SHP77 treated with DMSO at 0.1 percent for 48 hours (cell line): ENCODE results near the gene KIF14.
A peak's percentile ranks its signal among the peaks of the same experiment; 100 is the strongest.
"Not testable (repeated sequence)": the region's sequence is repeated elsewhere in the genome, so short reads cannot be mapped to it uniquely, and the experiment has no call there.

ENCODE experiments used
- DNase-seq: peaks from one replicate; lab custom pipeline; 2025; lab: John Stamatoyannopoulos, UW

The KIF14 gene

GRCh38 chr1:200538179-200538578 lies 82.4 kb downstream of the KIF14 start:
- DNase-seq, result no peak

DNA sequence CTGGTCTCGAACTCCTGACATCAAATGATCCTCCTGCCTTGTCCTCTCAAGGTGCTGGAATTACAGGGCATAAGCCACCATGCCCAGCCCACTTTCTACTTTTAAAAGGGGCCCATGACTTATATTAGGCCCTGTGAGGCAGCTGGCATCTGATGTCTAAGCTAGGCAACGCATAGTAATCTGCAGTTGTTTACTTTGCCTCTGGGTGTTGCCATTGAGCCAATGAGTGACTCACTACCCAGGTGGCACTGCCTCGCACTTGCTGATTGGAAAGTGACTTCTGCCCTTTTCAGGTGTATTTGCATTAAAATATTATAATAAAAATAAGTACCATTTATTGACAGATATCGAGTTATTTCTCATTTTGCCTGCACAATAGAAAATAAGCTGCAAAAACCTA lies 84.9 kb downstream of the KIF14 start:
- DNase-seq, result peak; percentile 29

DNA sequence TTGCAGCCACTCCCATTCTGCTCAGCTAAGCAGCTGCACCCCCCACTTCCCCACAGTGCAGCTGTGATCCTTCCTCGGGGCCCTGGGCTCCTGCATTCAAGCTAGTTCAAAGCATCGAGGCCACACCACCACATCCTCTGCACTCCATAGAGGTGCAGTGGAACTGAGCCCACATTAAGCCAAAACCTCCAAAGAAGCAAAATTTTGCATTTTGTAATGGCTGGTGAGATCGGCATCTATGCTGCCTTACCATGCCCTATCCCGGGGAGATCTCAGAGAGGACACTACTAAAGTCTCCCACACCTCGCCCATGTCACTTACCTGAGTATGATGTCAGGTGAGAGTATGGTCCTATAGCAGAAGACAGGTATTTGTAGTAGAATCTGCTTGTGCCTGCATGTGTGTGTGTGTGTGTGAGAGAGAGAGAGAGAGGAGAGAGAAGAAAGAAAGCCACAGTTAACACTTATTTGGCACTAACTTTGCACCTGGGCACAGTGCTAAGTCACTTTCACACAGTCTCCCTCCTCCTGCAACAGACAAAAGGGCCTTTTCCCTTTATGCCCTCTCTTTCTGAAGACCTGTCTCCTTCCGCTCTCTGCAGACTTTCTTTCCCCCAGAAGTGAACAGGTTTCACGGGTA lies 89.8 kb downstream of the KIF14 start:
- DNase-seq, result no peak

- no peak for DNase-seq
Observed at GRCh38 chr1:200528858-200529606, 91.5 kb downstream of the KIF14 start.

DNA sequence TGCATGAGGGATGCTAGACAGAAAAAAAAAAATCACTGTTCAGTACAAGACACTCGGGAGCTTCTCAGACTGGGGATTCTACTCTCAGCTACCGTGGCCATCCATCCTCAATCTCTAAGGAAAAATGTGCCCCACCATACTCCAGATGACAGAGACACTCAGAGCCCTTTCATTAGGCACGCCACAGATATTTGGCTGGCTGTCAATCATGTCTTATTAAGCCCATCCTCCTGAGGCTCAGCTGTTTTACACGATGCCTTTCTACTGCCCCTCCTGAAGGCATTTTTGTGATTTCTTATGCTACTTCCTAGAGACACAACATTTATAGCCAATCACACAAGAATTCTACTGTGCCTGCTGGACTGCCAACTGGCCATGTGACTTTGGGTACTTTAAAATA lies 92.9 kb downstream of the KIF14 start:
- DNase-seq, result no peak

DNA sequence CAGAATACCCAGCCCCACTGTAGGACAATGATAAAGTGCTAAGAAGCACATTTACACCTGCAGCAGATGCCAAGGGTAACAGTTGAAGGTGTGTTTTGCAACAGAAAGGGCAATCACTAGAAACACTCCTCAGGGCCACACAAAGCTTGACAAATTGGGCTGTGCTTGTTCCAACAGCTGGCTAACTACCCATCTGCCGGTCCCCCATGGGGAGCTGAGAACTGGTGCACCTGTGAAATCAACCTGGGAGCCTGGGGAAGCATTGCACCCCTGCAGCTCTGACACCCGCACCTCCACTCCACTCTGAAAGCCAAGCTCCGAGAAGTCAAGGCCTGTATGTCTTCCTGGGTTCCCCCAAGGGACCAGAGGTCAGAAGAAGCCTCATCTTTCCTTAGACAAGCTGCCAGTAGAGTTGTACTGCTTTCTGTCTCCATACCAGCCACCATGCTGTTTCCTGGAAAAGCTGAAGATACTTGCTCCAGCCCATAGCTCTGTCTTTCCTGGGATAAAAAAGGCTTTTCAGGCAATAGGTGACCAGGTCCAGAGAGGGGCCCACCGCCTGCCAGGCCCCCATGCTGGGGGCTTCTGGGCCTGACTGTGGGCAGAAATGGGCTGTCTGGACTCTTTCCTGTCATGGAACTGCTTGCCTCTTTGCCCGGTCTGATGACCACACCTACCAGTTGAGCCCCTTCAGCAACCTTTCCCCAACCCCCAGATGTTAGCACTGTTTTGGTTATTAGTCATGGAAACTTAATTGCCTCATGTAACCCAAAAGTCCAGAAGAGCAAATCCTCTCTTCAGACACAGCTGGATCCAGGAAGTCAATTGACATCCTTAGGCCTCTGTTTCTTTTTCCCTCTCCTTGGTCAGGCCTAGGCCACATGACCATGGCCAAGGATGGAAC lies 93.6 kb downstream of the KIF14 start:
- DNase-seq, result no peak

- no peak for DNase-seq
Observed at GRCh38 chr1:200525090-200525987, 95.2 kb downstream of the KIF14 start.

DNA sequence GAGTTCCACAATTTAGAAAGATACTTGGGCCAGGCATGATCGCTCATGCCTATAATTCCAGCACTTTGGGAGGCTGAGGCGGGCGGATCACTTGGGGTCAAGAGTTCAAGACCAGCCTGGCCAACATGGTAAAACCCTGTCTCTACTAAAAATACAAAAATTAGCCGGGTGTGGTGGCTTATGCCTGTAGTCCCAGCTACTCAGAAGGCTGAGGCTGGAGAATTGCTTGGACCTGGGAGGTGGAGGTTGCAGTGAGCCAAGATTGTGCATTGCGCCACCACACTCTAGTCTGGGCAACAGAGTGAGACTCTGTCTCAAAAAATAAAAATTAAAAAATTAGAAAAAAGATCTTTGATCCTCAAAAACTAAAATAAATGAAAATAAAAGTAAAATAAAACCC lies 96.0 kb downstream of the KIF14 start:
- not testable (repeated sequence) for DNase-seq

- no peak for DNase-seq
Observed at GRCh38 chr1:200524092-200524491, 96.5 kb downstream of the KIF14 start.

GRCh38 chr1:200520735-200521134 lies 99.8 kb downstream of the KIF14 start:
- DNase-seq, result no peak

GRCh38 chr1:200518524-200518923 lies 102.0 kb downstream of the KIF14 start:
- no peak for DNase-seq

DNA sequence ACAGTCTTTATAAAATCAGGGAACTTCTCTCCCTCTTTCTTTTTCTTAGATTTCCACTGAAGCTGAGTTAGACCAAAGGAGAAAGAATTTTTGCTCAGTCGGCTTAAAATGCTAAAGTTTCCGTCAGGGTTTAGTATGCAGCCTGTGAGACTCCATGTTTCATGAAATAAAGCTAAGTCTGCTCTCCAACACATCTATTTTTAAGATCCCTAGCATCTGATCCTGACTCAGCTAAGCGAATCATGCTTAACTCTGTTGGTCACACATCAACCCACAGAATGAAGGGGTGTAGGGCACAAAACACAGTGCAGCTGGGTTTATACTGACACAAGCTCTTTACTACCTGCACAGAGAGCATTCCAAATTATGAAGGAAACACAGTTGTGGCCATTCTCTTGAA lies 108.4 kb downstream of the KIF14 start:
- no peak for DNase-seq

GRCh38 chr1:200510228-200510623 lies 110.3 kb downstream of the KIF14 start:
- peak; percentile 74 for DNase-seq

DNA sequence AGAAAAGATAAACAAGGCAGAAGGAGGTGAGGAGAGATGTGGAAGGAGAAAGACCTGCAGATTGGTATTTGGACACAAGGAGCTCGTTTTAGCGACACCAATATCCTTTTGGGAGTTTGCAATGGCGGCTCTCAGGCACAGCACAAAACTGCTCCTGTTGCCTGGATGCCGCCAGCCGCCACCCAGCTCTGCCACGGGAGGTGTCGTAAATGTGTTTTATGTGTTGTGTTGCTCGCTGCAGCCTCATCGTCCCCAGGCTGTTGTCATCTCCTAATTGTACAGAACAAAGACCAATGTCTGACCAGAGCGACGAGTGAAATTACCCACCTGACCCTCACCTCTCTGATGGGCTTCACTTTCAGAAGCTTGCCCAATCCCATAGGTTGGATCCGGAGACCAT lies 114.1 kb downstream of the KIF14 start:
- DNase-seq, result no peak

GRCh38 chr1:200505257-200505656 lies 115.3 kb downstream of the KIF14 start:
- DNase-seq, result no peak
